GM21447 (cell line): ENCODE measurements around the gene BOD1L1.

Experiments
- ATAC-seq: cut with Tn5 transposase; IDR thresholded peaks from one replicate; pipeline ENCODE4 v1.9.1; 2021; ENCODE audit not compliant: unreplicated experiment

The BOD1L1 gene

GRCh38 chr4:13540446-13541175 lies 86.9 kb downstream of the BOD1L1 start:
- ATAC-seq: no peak

DNA sequence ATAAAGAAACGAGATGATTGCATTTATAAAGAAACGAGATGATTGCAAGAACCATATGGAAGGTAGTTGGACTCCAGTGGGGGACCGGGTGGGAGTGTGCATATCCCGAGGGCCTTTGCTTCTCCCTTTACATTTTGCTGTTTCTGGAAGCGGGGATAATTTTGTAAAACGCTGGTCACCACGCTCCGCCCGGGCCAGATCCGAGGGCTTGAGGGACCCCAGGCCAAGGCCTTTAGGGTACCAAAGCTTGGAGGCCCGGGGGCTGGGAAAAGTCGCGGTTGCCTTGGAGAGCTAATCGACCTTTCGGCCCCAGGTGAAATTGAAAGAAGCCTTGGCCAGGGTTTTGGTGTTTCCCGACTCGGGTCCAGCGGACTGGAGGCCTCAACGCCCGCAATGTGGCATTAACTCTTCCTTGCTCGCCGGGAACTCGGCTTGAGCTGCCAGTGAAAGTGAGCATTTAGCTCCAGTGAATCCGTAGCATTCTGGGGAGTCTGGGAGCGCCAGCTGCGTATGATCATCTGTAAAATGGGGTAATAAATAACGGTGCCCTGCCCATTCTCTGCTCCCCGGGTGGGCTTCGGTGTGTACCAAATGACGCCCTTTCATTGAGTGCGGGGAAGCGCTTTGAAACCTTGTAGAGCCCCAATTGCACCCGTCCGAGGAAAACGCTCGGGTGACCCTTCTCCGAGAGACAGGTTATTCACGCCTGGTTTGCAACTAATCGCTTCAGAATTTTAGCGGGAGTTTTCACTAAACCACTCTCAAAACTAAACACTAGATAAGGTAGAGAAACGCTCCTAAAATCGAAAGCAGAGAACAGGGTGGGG lies 87.7 kb downstream of the BOD1L1 start:
- ATAC-seq: no peak

GRCh38 chr4:13539047-13539618 lies 88.4 kb downstream of the BOD1L1 start:
- ATAC-seq: no peak

DNA sequence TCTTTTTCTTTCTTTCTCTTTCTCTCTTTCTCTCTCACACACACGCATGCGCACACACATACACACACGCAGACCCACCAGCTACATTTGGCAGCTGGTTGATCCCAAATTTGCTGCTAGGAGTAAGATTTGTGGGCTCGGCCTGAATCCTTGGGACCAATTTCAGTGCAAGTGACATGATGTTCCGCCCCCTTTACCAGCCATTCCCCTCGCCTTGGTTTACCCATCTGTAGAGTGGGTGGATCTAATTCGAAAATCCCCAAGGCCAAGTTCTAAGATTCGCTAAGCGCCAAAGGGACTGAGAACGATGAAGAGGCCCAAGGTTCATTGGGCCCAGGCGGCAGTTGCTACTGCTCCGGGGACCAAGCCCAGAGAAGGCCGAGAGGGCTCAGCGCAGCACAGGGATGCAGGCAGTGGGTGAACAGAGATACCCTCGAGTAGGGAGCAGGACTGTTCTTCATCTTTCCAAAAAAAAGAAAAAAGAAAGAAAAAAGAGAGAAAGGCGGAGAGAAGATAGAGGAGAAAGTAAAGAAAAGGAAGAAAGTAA lies 89.0 kb downstream of the BOD1L1 start:
- no peak for ATAC-seq

DNA sequence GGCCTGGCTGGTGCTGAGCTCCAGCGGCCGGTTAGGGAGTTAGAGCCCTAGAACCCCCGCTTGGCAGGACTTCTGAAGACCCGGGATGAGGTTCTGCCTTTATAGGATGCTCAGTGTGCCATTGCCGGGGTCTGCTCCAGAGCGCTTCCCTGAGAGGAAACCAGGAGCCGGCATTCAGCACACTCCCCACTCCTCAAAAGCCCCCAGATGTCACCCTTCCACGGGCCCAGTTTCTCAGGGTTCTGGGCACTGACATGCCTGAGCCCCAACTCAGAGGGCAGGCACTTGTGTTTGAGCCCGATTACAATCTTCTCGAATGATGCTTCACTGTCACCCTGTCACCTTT lies 89.7 kb downstream of the BOD1L1 start:
- ATAC-seq: no peak

DNA sequence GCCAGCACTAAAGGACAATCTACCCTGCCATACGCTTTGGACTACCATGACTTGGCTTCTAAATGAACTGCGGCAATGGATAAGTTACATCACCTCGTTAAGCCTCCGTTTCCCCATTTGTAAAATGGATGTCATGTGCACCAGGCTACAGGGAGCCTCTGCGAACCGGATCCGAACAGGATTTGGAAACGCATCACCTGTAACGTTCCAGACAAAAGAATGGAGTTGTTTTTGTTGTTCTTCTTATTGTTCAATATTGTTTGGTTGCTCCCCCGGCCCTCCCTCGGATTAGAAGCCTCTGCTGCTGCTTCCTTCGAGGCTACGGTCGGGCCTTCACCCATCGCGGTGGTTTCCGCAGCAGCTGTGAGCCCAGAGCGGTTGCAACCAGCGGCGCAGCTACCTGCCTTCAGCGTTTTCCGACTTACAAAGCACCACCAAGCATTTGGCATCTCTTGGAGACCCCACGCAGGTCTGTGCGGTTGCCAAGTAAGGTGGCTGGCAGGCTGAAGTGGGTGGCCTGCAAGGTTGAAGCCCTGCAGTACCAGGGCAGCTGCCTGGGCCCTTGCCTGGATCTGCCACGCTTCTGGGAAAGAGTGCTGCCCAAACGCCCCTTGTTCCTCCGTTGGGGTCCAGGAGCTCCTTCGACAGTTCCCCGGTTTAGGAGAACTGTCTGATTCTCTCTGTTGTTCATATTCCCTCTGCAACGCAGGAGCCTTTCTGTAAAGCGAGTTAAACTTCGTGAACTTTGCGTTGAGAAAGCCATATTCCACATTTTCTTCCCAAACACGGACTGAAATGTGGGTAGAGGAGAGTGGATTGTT lies 90.3 kb downstream of the BOD1L1 start:
- no peak for ATAC-seq

GRCh38 chr4:13536607-13537006 lies 90.9 kb downstream of the BOD1L1 start:
- no peak for ATAC-seq

DNA sequence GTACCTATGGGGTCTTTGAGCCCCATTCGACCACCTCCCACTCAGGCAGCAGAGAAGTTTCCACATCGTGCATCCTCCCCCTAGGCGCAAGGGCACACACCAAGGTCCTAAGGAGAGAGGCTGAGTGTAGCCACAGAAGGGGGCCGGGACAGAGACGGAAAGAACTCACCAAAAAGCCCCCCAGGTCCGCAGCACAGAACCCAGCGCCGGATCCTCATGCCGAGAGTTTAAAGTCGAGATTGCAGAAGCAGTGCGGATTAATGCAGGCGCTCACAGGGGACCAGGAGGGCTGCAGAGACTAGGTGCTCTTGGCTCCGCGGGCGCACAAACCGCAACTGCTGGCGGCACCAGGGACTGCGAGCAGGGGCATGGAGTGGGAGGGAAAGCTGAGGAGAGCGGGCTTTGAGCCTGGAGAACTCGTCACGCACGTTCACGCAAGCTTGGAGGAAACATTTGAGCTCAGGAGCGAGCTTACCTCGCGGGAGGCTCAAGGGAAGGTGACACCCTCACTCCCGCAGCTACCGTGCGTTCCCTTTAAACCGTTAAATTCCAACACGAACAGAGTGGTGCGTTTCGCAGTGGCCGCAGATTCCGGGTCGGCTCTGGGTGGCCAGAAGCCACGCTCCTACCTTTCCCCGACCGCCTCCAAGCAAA lies 91.7 kb downstream of the BOD1L1 start:
- no peak for ATAC-seq

DNA sequence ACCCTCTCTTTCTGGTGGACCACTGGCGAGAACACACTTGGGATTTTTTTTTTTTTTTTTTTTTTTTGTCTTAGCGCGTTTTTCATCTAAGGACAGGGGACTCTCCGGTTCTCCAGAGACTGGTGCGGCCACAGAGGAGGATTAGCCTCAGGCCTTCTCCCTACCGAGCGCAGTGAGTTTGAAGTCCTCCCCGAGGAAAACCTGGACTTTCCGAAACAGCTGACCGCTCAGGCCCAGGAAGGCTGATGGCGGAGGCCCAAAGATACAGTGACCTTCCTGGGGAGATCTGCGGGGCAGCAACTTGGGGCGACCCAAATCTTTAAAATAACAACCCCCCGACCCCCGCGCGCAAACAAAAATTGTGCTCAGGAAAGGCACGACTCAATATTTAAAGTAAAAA lies 92.4 kb downstream of the BOD1L1 start:
- no peak for ATAC-seq

DNA sequence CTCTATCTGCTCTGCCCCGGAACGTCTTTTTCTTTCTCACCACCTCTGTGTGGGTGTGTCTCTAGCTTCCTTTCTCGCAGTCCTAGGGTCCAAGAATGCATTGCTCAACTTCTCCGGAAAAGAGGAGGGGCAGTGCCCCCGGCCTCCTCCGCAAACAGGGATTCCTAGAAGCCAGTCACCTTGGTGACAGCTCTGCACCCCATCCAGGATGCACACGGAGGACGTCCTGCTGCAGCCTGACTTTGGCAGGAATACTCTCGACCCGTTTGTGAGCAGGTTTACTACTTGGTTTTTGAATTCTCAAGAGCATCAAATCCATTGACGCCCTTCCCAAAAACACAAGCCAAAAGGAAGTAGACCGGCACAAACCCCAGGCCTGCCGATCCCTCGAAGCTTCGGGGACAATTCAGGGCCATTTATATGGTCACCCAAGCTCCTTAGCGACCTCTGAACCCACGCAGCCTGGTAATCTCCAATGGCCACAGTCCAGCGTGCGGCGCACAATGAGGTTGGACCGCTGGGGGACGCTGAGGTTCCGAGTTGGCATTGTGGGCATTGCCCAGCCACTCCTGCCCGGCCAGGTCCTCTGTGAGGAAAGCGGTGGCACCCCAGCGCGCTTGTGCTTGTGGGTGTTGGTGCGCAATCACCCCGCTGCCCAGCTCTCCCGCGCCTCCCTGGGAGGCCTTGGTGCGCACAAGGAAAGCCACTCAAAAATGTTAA lies 93.0 kb downstream of the BOD1L1 start:
- no peak for ATAC-seq

GRCh38 chr4:13533670-13534343 lies 93.7 kb downstream of the BOD1L1 start:
- ATAC-seq: no peak

DNA sequence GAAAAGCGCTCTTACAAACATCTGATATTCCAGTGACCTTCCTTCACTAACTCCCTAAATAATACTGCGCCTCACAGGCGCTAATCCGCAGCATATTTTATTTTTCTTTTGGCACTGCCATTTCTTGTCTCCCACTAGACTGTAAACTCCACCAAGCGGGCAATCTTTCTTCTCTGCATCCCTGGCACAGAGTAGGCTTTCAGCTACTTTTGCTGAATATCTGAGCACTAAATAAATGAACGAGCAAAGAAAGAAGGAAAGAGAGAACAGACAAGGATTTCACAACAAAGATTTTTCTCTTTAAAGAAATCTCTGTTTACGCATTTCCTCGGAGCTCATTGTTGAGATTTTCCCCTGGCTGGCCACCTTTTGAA lies 95.9 kb downstream of the BOD1L1 start:
- ATAC-seq: no peak

DNA sequence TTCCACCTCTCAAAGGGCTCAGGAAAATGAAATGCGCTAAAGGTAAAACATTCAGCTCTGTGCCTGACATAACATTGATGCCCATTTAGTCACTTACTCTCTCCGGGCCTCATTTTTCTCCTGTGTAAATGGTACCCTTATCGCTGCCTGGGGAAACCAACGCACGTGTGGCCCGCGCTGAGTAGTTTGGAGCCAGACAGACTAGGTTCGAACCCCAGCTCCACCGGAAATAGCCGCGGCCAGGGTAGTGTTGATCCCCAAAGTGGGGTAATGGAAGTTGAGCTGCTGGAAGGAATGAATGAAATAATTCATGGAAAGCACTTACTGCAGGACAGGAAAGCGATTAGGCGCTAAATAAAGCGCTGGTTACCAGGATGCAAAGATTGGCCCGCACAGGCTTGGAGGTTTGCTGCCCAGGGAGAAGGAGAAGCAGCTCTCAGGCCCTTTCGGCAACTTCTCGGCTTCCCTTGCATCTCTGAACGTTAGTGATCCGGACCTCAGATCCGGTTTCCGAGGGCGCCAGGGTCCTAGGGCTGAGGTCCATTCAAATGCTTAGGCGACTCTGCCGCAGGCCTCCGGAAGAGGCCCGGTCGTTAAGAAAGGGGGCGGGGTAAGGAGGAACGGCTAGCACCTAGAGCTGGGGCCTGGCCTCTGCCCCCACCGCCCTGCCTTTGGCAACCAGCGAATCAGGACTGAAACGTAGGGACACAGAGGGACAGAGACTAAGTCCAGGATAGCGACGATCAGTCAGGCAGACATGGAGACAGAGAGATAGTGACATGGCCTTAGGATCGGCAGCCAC lies 96.5 kb downstream of the BOD1L1 start:
- ATAC-seq: no peak

- no peak for ATAC-seq
These were observed 98.2 kb downstream of the BOD1L1 start for GRCh38 chr4:13529128-13529919.

DNA sequence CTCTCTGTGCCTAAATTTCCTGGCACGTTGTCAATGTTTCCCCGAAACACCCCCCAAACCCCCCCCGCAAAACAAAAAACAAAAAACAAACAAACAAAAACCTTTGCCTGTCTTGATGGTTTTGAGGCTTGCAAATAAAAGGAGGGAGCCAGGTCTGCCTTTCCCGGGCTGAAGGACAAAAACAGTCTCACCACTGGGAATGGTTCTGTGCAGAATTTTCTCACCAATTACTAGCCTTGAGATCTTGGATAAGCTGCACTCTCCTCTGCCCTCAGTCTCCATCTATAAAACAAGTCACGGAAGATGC lies 98.8 kb downstream of the BOD1L1 start:
- ATAC-seq: no peak

DNA sequence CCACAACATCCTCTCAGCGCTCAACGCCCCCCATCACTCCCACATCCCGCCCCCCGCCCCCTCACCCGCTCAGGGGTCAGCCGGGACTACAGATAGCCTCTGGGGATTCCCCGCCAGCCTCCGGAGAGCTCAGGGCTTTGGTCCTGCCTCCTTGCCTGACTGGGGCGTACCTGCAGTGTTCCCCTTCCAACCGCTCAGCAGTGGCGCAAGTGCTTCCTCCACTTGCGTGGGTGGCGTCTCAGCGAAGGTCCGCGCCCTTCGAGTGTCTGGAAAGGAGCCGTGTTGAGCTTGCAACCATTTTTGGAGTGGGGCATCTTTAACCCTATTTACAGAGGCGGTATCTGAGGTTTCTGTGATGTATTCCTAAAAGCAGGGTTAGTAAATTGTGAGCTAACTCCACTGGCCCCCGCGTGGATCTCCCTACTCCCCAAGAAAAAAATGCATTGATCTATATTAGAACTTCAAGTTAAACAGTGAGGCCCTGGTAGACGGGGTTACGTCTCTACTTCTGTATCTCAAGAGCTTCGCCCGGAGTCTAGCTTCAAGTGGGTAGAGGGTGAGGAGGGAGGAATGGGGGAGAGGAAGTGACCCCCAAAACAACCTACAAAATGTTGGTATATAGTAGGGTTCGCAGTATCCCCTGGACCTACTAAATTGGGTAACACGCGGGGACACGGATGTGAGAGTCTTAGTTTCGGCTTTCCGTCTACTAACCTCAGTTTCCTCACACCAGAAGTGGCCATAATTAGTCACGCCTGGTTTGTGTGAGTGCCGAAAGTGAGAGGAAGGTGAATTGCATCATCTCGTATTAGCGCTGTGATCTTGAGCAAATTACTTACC lies 99.3 kb downstream of the BOD1L1 start:
- peak; percentile 85 for ATAC-seq
